ENCODE data around the gene TTC4. TPM values are rescaled to one million over a fixed set of nuclear protein-coding genes. Genes with fewer than 3 reads are reported as not detected.

Gene TTC4
- polyA plus RNA-seq, 1 experiment, result 22.7 TPM

GRCh38 chr1:54706419-54706818 is 9.2 kb upstream of the TTC4 start:
- ChIA-PET POLR2A (no interaction called here), CTCF (no interaction called here)
- no peak for DNase-seq (ENCODE audit: low read depth, low spot score)
- Histone ChIP-seq H3K27ac (ENCODE audit: low read depth, low read length) (no peak overlapping the region), H3K9me3 (ENCODE audit: control insufficient read depth, insufficient read depth, low read length) (no peaks in the 10 kb centered on the region), H3K4me3 (ENCODE audit: low read depth, low read length) (no peak overlapping the region), H3K27me3 (ENCODE audit: control insufficient read depth, insufficient read depth, low read length) (peaks cover 31% of the 10 kb centered on the region)
- TF ChIP-seq CTCF (IDR thresholded peaks at IDR 0.05; ENCODE audit: low read depth, low read length), result no peak

GRCh38 chr1:54708385-54708784 is 7.3 kb upstream of the TTC4 start:
- peaks cover 33% of the 10 kb centered on the region for H3K27me3 ChIP-seq (ENCODE audit: control insufficient read depth, insufficient read depth, low read length)
- H3K9me3 ChIP-seq (ENCODE audit: control insufficient read depth, insufficient read depth, low read length), result no peaks in the 10 kb centered on the region
- ChIA-PET CTCF (no interaction called here), POLR2A (no interaction called here)
- no peak for DNase-seq (ENCODE audit: low read depth, low spot score)
- no peak overlapping the region for H3K4me3 ChIP-seq (ENCODE audit: low read depth, low read length)
- TF ChIP-seq CTCF (IDR thresholded peaks at IDR 0.05; ENCODE audit: low read depth, low read length), result no peak
- no peak overlapping the region for H3K27ac ChIP-seq (ENCODE audit: low read depth, low read length)

- Histone ChIP-seq H3K27ac (ENCODE audit: low read depth, low read length) (no peak overlapping the region), H3K4me3 (ENCODE audit: low read depth, low read length) (no peak overlapping the region), H3K9me3 (ENCODE audit: control insufficient read depth, insufficient read depth, low read length) (no peaks in the 10 kb centered on the region), H3K27me3 (ENCODE audit: control insufficient read depth, insufficient read depth, low read length) (peaks cover 33% of the 10 kb centered on the region)
- no peak for DNase-seq (ENCODE audit: low read depth, low spot score)
- TF ChIP-seq CTCF (IDR thresholded peaks at IDR 0.05; ENCODE audit: low read depth, low read length), result no peak
- POLR2A ChIA-PET, result no interaction called here
- CTCF ChIA-PET, result no interaction called here
Observed at GRCh38 chr1:54709547-54710292, 5.9 kb upstream of the TTC4 start.

- Histone ChIP-seq H3K9me3 (ENCODE audit: control insufficient read depth, insufficient read depth, low read length) (no peaks in the 10 kb centered on the region), H3K27me3 (ENCODE audit: control insufficient read depth, insufficient read depth, low read length) (peaks cover 33% of the 10 kb centered on the region), H3K27ac (ENCODE audit: low read depth, low read length) (no peak overlapping the region), H3K4me3 (ENCODE audit: low read depth, low read length) (no peak overlapping the region)
- ChIA-PET CTCF (no interaction called here), POLR2A (no interaction called here)
- no peak for TF ChIP-seq CTCF (IDR thresholded peaks at IDR 0.05; ENCODE audit: low read depth, low read length)
- no peak for DNase-seq (ENCODE audit: low read depth, low spot score)
Observed at GRCh38 chr1:54710434-54710833, 5.2 kb upstream of the TTC4 start.

- Histone ChIP-seq H3K27me3 (ENCODE audit: control insufficient read depth, insufficient read depth, low read length) (peaks cover 33% of the 10 kb centered on the region), H3K27ac (ENCODE audit: low read depth, low read length) (no peak overlapping the region), H3K4me3 (ENCODE audit: low read depth, low read length) (no peak overlapping the region), H3K9me3 (ENCODE audit: control insufficient read depth, insufficient read depth, low read length) (no peaks in the 10 kb centered on the region)
- POLR2A ChIA-PET, result no interaction called here
- no peak for DNase-seq (ENCODE audit: low read depth, low spot score)
- TF ChIP-seq CTCF (IDR thresholded peaks at IDR 0.05; ENCODE audit: low read depth, low read length), result no peak
- CTCF ChIA-PET, result no interaction called here
Observed at GRCh38 chr1:54710841-54711240, 4.8 kb upstream of the TTC4 start.

Data from AG04450 (cell line).